OCI-LY1 (cell line): ENCODE results near the gene ITGA1.
A peak's percentile ranks its signal among the peaks of the same experiment; 100 is the strongest.

Experiments used
- H2AFZ ChIP-seq: fragments of 200-600 bp; sonication (generic), shearing (Covaris generic); 2 replicates; pipeline ENCODE4 v1.6.0; 2014; ENCODE audit warnings: antibody characterized with exemption, mild to moderate bottlenecking, low read length
- H3F3A ChIP-seq: fragments of 200-600 bp; sonication (generic), shearing (Covaris generic); 2 replicates; pipeline ENCODE4 v1.6.0; 2014; ENCODE audit warnings: mild to moderate bottlenecking, antibody characterized with exemption, low read length, moderate library complexity; ENCODE audit not compliant: insufficient read depth
- H3K27ac ChIP-seq: fragments of 200-600 bp; sonication (generic); 2 replicates; pipeline ENCODE4 v1.5.1; 2014; ENCODE audit warnings: low read length, mixed run types, mild to moderate bottlenecking, low read depth; ENCODE audit not compliant: poor library complexity, severe bottlenecking
- H3K27me3 ChIP-seq: fragments of 200-600 bp; sonication (generic); 2 replicates; pipeline ENCODE4 v1.6.0; 2014; ENCODE audit warnings: antibody characterized with exemption, mild to moderate bottlenecking, low read length, moderate library complexity; ENCODE audit not compliant: insufficient read depth
- H3K36me3 ChIP-seq: fragments of 200-600 bp; sonication (generic); 2 replicates; pipeline ENCODE4 v1.6.1; 2014; ENCODE audit warnings: mild to moderate bottlenecking, antibody characterized with exemption, low read length, moderate library complexity, mixed read lengths; ENCODE audit not compliant: insufficient read depth
- H3K4me1 ChIP-seq: fragments of 200-600 bp; sonication (generic); 2 replicates; pipeline ENCODE4 v1.5.1; 2014; ENCODE audit warnings: mild to moderate bottlenecking, low read length, moderate library complexity; ENCODE audit not compliant: insufficient read depth, severe bottlenecking
- H3K4me2 ChIP-seq: fragments of 200-600 bp; sonication (generic), shearing (Covaris generic); 2 replicates; pipeline ENCODE4 v1.6.1; 2014; ENCODE audit warnings: low read length
- H3K4me3 ChIP-seq: fragments of 200-600 bp; sonication (generic); 2 replicates; pipeline ENCODE4 v1.5.1; 2014; ENCODE audit warnings: low read length, low read depth, mild to moderate bottlenecking, mixed read lengths; ENCODE audit not compliant: poor library complexity, severe bottlenecking
- H3K79me2 ChIP-seq: fragments of 200-600 bp; shearing (Covaris generic); 2 replicates; pipeline ENCODE4 v1.6.1; 2016; ENCODE audit warnings: mixed run types, low read length, mixed read lengths; ENCODE audit not compliant: insufficient read depth
- H3K9ac ChIP-seq: fragments of 200-600 bp; sonication (generic), shearing (Covaris generic); 2 replicates; pipeline ENCODE4 v1.6.1; 2014; ENCODE audit warnings: mild to moderate bottlenecking, low read length, mixed read lengths
- H3K9me2 ChIP-seq: fragments of 200-600 bp; sonication (generic), shearing (Covaris generic); 2 replicates; pipeline ENCODE4 v1.6.1; 2014; ENCODE audit warnings: low read depth, mild to moderate bottlenecking, low read length, mixed read lengths
- H3K9me3 ChIP-seq: fragments of 200-600 bp; shearing (Covaris generic); 2 replicates; pipeline ENCODE4 v1.6.1; 2014; ENCODE audit warnings: low read length, mixed read lengths
- H4K20me1 ChIP-seq: fragments of 200-600 bp; sonication (generic), shearing (Covaris generic); 2 replicates; pipeline ENCODE4 v1.6.0; 2016; ENCODE audit warnings: mild to moderate bottlenecking, low read length; ENCODE audit not compliant: insufficient read depth
- EZH2 ChIP-seq: fragments of 200-600 bp; sonication (generic), shearing (Covaris generic); IDR thresholded peaks from 2 replicates; pipeline ENCODE4 v1.8.0; 2017; ENCODE audit warnings: borderline replicate concordance, mixed run types, mild to moderate bottlenecking, antibody characterized with exemption, low read length, moderate library complexity, mixed read lengths
- TF ChIP-seq, protein P1 (sequence below): fragments of 200-600 bp; sonication (generic), shearing (Covaris generic); IDR thresholded peaks from 2 replicates; pipeline ENCODE4 v1.5.1; 2017; ENCODE audit warnings: mild to moderate bottlenecking, antibody characterized with exemption, low read length, moderate library complexity, mixed read lengths

The ITGA1 gene

DNA sequence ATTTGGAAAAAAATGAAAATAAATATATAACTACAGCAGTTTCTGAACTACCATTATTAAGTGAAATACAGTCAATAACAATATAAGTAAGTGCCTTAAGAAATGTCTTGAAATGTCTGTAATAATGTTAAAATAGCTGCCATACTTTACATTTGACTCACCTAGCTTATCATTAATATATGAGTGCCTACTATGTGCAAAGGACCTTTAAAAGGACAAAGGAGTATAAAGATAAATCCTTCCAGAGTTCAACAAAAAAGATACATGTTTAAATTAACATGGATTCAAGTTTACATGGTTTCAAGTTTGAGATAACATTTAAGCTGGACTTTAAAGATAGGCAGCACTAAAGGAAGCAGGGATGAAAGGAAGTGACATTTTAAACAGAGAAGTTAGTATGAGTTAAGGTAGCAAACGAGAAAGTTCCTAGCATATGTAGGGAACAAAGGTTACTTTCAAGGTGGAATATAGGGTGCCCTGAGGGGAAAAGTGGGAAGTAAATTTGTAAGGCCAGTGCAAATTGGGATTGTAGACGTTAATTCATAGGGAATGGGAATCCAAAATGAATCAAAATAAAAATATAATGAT, 8.9 kb downstream of the ITGA1 start:
- Histone ChIP-seq H3K9ac (no peak overlapping the region), H3K4me1 (peaks cover 20% of the 10 kb centered on the region), H3K4me3 (no peak overlapping the region), H4K20me1 (no peaks in the 10 kb centered on the region), H3F3A (no peaks in the 10 kb centered on the region), H3K4me2 (no peak overlapping the region), H3K79me2 (peaks cover 15% of the 10 kb centered on the region), H3K9me2 (no peaks in the 10 kb centered on the region), H3K27me3 (no peaks in the 10 kb centered on the region), H3K9me3 (no peaks in the 10 kb centered on the region), H3K36me3 (peaks cover 4% of the 10 kb centered on the region), H3K27ac (no peak overlapping the region), H2AFZ (no peak overlapping the region)
- TF ChIP-seq, protein P1, sequence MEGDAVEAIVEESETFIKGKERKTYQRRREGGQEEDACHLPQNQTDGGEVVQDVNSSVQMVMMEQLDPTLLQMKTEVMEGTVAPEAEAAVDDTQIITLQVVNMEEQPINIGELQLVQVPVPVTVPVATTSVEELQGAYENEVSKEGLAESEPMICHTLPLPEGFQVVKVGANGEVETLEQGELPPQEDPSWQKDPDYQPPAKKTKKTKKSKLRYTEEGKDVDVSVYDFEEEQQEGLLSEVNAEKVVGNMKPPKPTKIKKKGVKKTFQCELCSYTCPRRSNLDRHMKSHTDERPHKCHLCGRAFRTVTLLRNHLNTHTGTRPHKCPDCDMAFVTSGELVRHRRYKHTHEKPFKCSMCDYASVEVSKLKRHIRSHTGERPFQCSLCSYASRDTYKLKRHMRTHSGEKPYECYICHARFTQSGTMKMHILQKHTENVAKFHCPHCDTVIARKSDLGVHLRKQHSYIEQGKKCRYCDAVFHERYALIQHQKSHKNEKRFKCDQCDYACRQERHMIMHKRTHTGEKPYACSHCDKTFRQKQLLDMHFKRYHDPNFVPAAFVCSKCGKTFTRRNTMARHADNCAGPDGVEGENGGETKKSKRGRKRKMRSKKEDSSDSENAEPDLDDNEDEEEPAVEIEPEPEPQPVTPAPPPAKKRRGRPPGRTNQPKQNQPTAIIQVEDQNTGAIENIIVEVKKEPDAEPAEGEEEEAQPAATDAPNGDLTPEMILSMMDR: no peak
- no peak for TF ChIP-seq EZH2

DNA sequence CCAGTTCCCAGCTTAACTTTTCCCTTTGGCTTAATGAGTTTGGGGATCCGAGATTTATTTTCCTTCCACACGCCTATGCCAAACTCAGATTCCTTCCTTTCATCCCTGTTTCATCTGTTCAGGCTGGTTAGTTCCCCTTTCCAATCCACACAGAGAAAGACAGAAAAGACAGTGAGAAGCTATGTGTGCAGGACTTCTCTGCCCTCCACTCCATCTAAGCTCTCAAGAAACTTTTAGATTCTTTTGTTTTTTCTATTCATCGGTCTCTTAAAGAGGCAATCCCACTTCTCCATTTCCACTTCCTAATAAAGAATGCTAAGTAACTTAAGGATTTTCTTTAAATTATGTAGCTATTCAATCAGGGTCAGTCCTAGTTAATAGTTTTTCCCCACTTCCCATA, 11.2 kb downstream of the ITGA1 start:
- Histone ChIP-seq H3K27ac (no peak overlapping the region), H3K9me3 (no peaks in the 10 kb centered on the region), H2AFZ (peak overlapping the region; percentile 99), H3K4me3 (peak overlapping the region; percentile 94), H3K4me1 (peaks cover 40% of the 10 kb centered on the region), H3K9me2 (no peaks in the 10 kb centered on the region), H3F3A (no peaks in the 10 kb centered on the region), H3K27me3 (no peaks in the 10 kb centered on the region), H3K36me3 (peaks cover 19% of the 10 kb centered on the region), H3K9ac (peak overlapping the region; percentile 93), H3K4me2 (peak overlapping the region; percentile 91), H4K20me1 (no peaks in the 10 kb centered on the region), H3K79me2 (peaks cover 27% of the 10 kb centered on the region)
- TF ChIP-seq EZH2: no peak
- TF ChIP-seq, protein P1: no peak

DNA sequence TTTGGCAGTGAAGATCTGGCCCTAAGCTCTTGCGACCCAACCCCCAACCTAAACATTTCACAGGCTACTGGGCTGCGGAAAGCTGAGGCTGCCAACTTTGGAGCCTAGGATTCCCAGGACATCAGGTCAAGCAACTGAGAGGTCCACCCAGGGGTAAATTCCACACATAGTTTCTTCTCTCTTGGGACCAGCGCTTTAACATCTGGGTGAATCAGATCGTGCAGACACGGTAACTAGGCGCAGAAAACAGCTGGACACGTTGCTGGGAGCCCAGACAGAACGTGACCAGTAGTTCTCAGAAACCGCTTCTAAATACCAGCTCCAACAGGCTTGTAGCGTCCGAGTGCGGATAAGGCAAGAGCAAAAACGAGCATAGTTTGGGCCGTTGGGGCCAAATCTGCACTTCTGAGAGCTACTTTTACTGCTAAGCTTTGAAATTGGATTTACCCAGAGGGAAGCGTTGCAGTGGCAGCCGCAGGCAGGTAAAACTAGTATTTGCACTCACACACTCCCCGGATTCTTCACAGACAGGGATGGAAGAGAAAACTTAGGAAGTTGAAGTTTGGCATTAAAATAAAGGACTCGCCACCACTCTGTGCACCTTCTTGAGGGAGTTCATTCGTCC, 11.8 kb downstream of the ITGA1 start:
- Histone ChIP-seq H3K4me1 (peaks cover 40% of the 10 kb centered on the region), H3F3A (no peaks in the 10 kb centered on the region), H3K4me3 (peak overlapping the region; percentile 94), H3K27me3 (no peaks in the 10 kb centered on the region), H2AFZ (peak overlapping the region; percentile 99), H3K79me2 (peaks cover 27% of the 10 kb centered on the region), H3K9me3 (no peaks in the 10 kb centered on the region), H3K27ac (no peak overlapping the region), H4K20me1 (no peaks in the 10 kb centered on the region), H3K4me2 (peak overlapping the region; percentile 91), H3K9me2 (no peaks in the 10 kb centered on the region), H3K36me3 (peaks cover 25% of the 10 kb centered on the region), H3K9ac (peak overlapping the region; percentile 93)
- TF ChIP-seq, protein P1: no peak
- no peak for TF ChIP-seq EZH2
